CD4-positive, alpha-beta T cell (primary cell): ENCODE data around the gene ULK4. TPM values are rescaled to one million over a fixed set of nuclear protein-coding genes. Genes with fewer than 3 reads are reported as not detected.

Source experiments
- ATAC-seq: fragments of 200-7000 bp; cut with Tn5 transposase; one replicate; pipeline ENCODE4 v1.10.0; 2022; ENCODE audit warnings: mild to moderate bottlenecking; ENCODE audit not compliant: poor library complexity
- CTCF ChIA-PET: fragments of 350-600 bp; sonication (Branson Sonifier 250); formaldehyde crosslinking; loops from one replicate; lab custom pipeline; 2021; ENCODE audit warnings: antibody characterized with exemption, inconsistent platforms; lab: Charles Lee
- POLR2A ChIA-PET: fragments of 350-600 bp; sonication (Branson Sonifier 250); formaldehyde crosslinking; loops from one replicate; lab custom pipeline; 2021; ENCODE audit warnings: antibody characterized with exemption, inconsistent platforms; lab: Charles Lee
- DNase-seq, 14 experiments: peaks; one replicate each; pipeline ENCODE4 v3.0.0-alpha.2; 2013 to 2020; ENCODE audit warnings: mixed read lengths in 2 of 14
- H3K27ac ChIP-seq, 2 donors: one replicate each; pipeline versions ENCODE4 v1.5.1 to v1.7.0; 2013; ENCODE audit warnings: low read length in 2 of 2, low read depth in 1 of 2, mild to moderate bottlenecking in 1 of 2
- H3K27me3 ChIP-seq, 2 experiments: 1 replicate in 1 of 2; 2 replicates in 1 of 2; pipeline versions ENCODE4 v1.6.1 to v1.7.0; 2013; ENCODE audit warnings: low read length in 2 of 2, control low read depth in 1 of 2, mild to moderate bottlenecking in 1 of 2, moderate library complexity in 1 of 2; ENCODE audit not compliant: insufficient read depth in 2 of 2, control insufficient read depth in 1 of 2
- H3K36me3 ChIP-seq: one replicate; pipeline ENCODE4 v1.6.1; 2013; ENCODE audit warnings: low read length, control low read depth; ENCODE audit not compliant: insufficient read depth
- H3K4me1 ChIP-seq: one replicate; pipeline ENCODE4 v1.6.1; 2013; ENCODE audit warnings: low read length, control low read depth; ENCODE audit not compliant: insufficient read depth
- H3K4me3 ChIP-seq: one replicate; pipeline ENCODE4 v1.5.1; 2013; ENCODE audit warnings: mild to moderate bottlenecking, low read length, moderate library complexity
- H3K9me3 ChIP-seq, 2 experiments: 1 replicate in 1 of 2; 2 replicates in 1 of 2; pipeline versions ENCODE4 v1.6.1 to v1.7.0; 2013; ENCODE audit warnings: low read length in 2 of 2, mild to moderate bottlenecking in 2 of 2, control low read depth in 1 of 2, moderate library complexity in 1 of 2; ENCODE audit not compliant: control insufficient read depth in 1 of 2, insufficient read depth in 1 of 2
- H3K27ac Mint-ChIP-seq: one replicate; pipeline ENCODE4 v1.8.0; 2020; ENCODE audit warnings: mixed read lengths
- H3K27me3 Mint-ChIP-seq: one replicate; pipeline ENCODE4 v1.8.0; 2021; ENCODE audit warnings: mixed read lengths
- H3K36me3 Mint-ChIP-seq: one replicate; pipeline ENCODE4 v1.8.0; 2021; ENCODE audit warnings: low read depth, mixed read lengths
- H3K4me1 Mint-ChIP-seq: one replicate; pipeline ENCODE4 v1.8.0; 2021; ENCODE audit warnings: low read depth, mixed read lengths
- H3K4me3 Mint-ChIP-seq: one replicate; pipeline ENCODE4 v1.8.0; 2020; ENCODE audit warnings: mild to moderate bottlenecking, mixed read lengths
- H3K9me3 Mint-ChIP-seq: one replicate; pipeline ENCODE4 v1.8.0; 2020; ENCODE audit warnings: mixed read lengths
- intact Hi-C, 2 experiments: fragments of 100-400 bp; cut with DNase I in 1 of 2; cut with micrococcal nuclease in 1 of 2; formaldehyde crosslinking; loops; one replicate each; pipeline versions ENCODE4 v1.15.1 to v1.9.0; 2023 to 2025; cut with DNase I, micrococcal nuclease
- total RNA-seq, 174 experiments: library from RNA in 2 of 174; stranded (reverse) in 2 of 174; gene quantifications; one replicate each; pipeline ENCODE4 v1.2.3 and lab custom pipeline; 2021 to 2026
- TF ChIP-seq, protein P1 (sequence below): fragments of 200-600 bp; IDR thresholded peaks from one replicate; pipeline ENCODE4 v1.8.0; 2022; ENCODE audit warnings: antibody characterized with exemption, mild to moderate bottlenecking

ULK4 gene
- total RNA-seq, 2 experiments from 2014 or later: 23.8 to 28.6 TPM

DNA sequence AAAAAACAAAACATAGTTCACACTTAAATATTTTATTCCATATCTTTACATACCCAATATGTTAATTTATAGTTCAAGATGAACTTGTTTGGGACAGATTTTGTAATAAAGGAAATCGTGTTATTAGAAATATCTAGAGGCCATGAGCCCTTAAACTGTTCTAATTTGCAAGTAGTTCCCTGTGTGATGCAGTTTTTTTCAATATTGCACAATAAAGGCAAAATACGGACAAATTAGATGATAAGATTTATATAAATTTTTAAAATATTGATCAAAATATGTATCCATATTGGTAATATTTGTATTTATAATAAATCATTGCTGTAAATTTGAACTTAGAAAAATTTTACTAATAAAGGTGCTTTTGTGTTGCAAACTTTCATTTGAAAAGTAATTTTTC is 738.8 kb downstream of the ULK4 start:
- ChIA-PET POLR2A (no interaction called here), CTCF (no interaction called here)
- TF ChIP-seq, protein P1, sequence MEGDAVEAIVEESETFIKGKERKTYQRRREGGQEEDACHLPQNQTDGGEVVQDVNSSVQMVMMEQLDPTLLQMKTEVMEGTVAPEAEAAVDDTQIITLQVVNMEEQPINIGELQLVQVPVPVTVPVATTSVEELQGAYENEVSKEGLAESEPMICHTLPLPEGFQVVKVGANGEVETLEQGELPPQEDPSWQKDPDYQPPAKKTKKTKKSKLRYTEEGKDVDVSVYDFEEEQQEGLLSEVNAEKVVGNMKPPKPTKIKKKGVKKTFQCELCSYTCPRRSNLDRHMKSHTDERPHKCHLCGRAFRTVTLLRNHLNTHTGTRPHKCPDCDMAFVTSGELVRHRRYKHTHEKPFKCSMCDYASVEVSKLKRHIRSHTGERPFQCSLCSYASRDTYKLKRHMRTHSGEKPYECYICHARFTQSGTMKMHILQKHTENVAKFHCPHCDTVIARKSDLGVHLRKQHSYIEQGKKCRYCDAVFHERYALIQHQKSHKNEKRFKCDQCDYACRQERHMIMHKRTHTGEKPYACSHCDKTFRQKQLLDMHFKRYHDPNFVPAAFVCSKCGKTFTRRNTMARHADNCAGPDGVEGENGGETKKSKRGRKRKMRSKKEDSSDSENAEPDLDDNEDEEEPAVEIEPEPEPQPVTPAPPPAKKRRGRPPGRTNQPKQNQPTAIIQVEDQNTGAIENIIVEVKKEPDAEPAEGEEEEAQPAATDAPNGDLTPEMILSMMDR: no peak
- H3K4me1 Mint-ChIP-seq: peaks cover 73% of the 10 kb centered on the region
- no peak overlapping the region for H3K4me3 ChIP-seq
- H3K27me3 ChIP-seq: no peaks in the 10 kb centered on the region
- peaks cover 45% of the 10 kb centered on the region for H3K36me3 ChIP-seq
- peak overlapping the region; percentile 3 for H3K27ac Mint-ChIP-seq
- intact Hi-C loops: no loop called here
- no peak overlapping the region for H3K27ac ChIP-seq
- ATAC-seq: no peak
- H3K9me3 Mint-ChIP-seq: no peaks in the 10 kb centered on the region
- H3K4me1 ChIP-seq: peaks cover 20% of the 10 kb centered on the region
- no peak overlapping the region for H3K4me3 Mint-ChIP-seq
- no peak for DNase-seq
- no peaks in the 10 kb centered on the region for H3K27me3 Mint-ChIP-seq
- H3K36me3 Mint-ChIP-seq: peaks cover 60% of the 10 kb centered on the region
- no peaks in the 10 kb centered on the region for H3K9me3 ChIP-seq

DNA sequence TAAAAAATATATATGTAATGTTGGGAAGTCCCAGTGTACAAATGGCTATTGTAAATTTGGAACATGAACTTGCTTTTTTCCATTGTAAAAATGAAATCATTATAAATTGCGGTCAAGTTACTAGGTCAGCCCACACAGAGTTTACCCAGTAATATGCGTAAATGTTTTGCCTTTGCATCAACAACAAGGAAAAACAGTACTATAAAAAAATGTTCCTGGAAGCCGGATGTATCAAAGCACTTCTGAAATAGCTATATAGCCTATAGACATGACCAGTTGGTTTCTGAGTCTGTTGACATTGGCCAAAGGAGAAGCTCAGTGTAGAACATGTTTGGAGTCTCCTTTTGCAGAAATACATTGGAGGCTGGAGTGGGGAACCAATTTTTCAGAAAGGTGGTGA is 739.4 kb downstream of the ULK4 start:
- Histone ChIP-seq H3K9me3 (no peaks in the 10 kb centered on the region), H3K4me3 (no peak overlapping the region), H3K4me1 (peaks cover 20% of the 10 kb centered on the region), H3K36me3 (peaks cover 39% of the 10 kb centered on the region), H3K27me3 (no peaks in the 10 kb centered on the region), H3K27ac (no peak overlapping the region)
- TF ChIP-seq, protein P1: no peak
- Mint-ChIP-seq H3K27ac (peak overlapping the region; percentile 3), H3K4me1 (peaks cover 73% of the 10 kb centered on the region), H3K27me3 (no peaks in the 10 kb centered on the region), H3K9me3 (no peaks in the 10 kb centered on the region), H3K4me3 (no peak overlapping the region), H3K36me3 (peaks cover 54% of the 10 kb centered on the region)
- ChIA-PET CTCF (no interaction called here), POLR2A (no interaction called here)
- intact Hi-C loops: no loop called here
- DNase-seq (no peak), ATAC-seq (no peak)

DNA sequence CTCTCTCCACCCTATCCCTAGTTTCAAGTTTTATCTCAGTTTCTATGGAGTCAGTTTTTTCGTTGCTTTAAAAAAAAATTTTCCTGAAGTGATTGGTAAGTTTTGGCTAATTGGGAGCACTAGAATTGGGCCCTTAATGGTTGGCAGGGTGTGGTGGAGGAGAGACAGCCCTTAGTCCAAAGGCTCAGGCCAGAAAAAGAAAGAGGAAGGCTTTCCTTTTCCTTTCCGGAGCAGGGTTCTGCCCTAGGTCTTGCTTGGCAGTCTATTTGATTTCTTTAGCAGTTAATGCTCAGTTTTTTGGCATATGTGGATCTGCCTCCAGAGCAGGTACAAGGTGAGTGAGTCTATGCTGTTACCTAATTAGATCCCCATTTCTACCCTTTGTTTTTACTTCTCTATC is 739.9 kb downstream of the ULK4 start:
- no peaks in the 10 kb centered on the region for H3K27me3 ChIP-seq
- H3K27ac Mint-ChIP-seq: peak overlapping the region; percentile 3
- peaks cover 49% of the 10 kb centered on the region for H3K36me3 Mint-ChIP-seq
- no peak for ATAC-seq
- peaks cover 22% of the 10 kb centered on the region for H3K4me1 ChIP-seq
- no peaks in the 10 kb centered on the region for H3K27me3 Mint-ChIP-seq
- CTCF ChIA-PET: no interaction called here
- H3K4me1 Mint-ChIP-seq: peaks cover 75% of the 10 kb centered on the region
- no peak overlapping the region for H3K27ac ChIP-seq
- H3K4me3 ChIP-seq: no peak overlapping the region
- POLR2A ChIA-PET: no interaction called here
- no peak overlapping the region for H3K4me3 Mint-ChIP-seq
- intact Hi-C loops: no loop called here
- H3K9me3 Mint-ChIP-seq: no peaks in the 10 kb centered on the region
- TF ChIP-seq, protein P1: no peak
- H3K36me3 ChIP-seq: peaks cover 34% of the 10 kb centered on the region
- H3K9me3 ChIP-seq: no peaks in the 10 kb centered on the region
- no peak for DNase-seq
